K562 (cell line): ENCODE data around the gene PIK3AP1. TPM values are rescaled to one million over a fixed set of nuclear protein-coding genes. Genes with fewer than 3 reads are reported as not detected.

Experiments used
- ARHGAP35 ChIP-seq: fragments of 450-650 bp; IDR thresholded peaks from 2 replicates; pipeline ENCODE4 v1.6.1; 2018; ENCODE audit not compliant: partially characterized antibody
- ATF1 ChIP-seq, 2 experiments: fragments of 450-650 bp in 1 of 2; IDR thresholded peaks; 2 replicates each; pipeline ENCODE4 v1.6.1; 2016; ENCODE audit warnings: missing compliant biosample characterization in 1 of 2, missing genetic modification characterization in 1 of 2
- BDP1 ChIP-seq: IDR thresholded peaks from 3 replicates; pipeline ENCODE4 v1.6.1; 2011; ENCODE audit not compliant: insufficient read length, insufficient read depth
- CREB1 ChIP-seq, 2 experiments: sonication (generic) in 1 of 2; formaldehyde crosslinking in 1 of 2; IDR thresholded peaks; 2 replicates each; pipeline versions ENCODE4 v1.6.1 to v1.8.0; 2012 to 2022; ENCODE audit warnings: inconsistent platforms in 1 of 2, mild to moderate bottlenecking in 1 of 2, missing genetic modification reagents in 1 of 2, moderate library complexity in 1 of 2
- PHF8 ChIP-seq: fragments of 200-600 bp; sonication (generic); IDR thresholded peaks from 2 replicates; pipeline ENCODE4 v1.6.1; 2012; ENCODE audit warnings: mixed run types, mild to moderate bottlenecking, inconsistent platforms, low read length, moderate library complexity, borderline replicate concordance
- RAD21 ChIP-seq, 2 experiments: fragments of 250-450 bp in 1 of 2; fragments of 450-650 bp in 1 of 2; sonication (Bioruptor Pico) in 1 of 2; formaldehyde crosslinking in 1 of 2; IDR thresholded peaks in 1 of 2; conservative IDR thresholded peaks in 1 of 2; 2 replicates each; pipeline versions ENCODE4 v1.4.0 to v1.8.0; 2020 to 2022; ENCODE audit warnings: mild to moderate bottlenecking in 2 of 2, moderate library complexity in 1 of 2
- RCOR1 ChIP-seq, 2 experiments: IDR thresholded peaks; 2 replicates each; pipeline ENCODE4 v1.6.1; 2012; ENCODE audit warnings: low read depth in 2 of 2, low read length in 2 of 2, borderline replicate concordance in 1 of 2, improper control_type of control experiment in 1 of 2
- SP1 ChIP-seq: sonication (generic); formaldehyde crosslinking; IDR thresholded peaks from 2 replicates; pipeline ENCODE4 v1.8.1; 2022; ENCODE audit warnings: mild to moderate bottlenecking, missing genetic modification reagents
- TGIF2 ChIP-seq: sonication (generic); formaldehyde crosslinking; IDR thresholded peaks from 2 replicates; pipeline ENCODE4 v1.8.1; 2022; ENCODE audit warnings: mild to moderate bottlenecking, missing genetic modification reagents, moderate library complexity
- XRCC3 ChIP-seq: fragments of 450-650 bp; IDR thresholded peaks from 2 replicates; pipeline ENCODE4 v1.6.1; 2017; ENCODE audit warnings: mild to moderate bottlenecking, moderate library complexity
- ZNF24 ChIP-seq: fragments of 450-650 bp; IDR thresholded peaks from 2 replicates; pipeline ENCODE4 v1.6.1; 2016
- polyA plus RNA-seq, 8 experiments: library from polyadenylated mRNA; depleted of rRNA in 4 of 8; stranded (reverse) in 5 of 8; unstranded in 3 of 8; fragments of >200 nt; fragmentation: Nextera tagmentation in 2 of 8; fragmentation: Illumina TruSeq in 1 of 8; extraction: Ambion mirVana in 2 of 8; extraction: Trizol in 1 of 8; gene quantifications; 2 replicates each; pipeline versions ENCODE4 v1.2.1 to v1.2.3, GENCODE V29; 2011 to 2014; ENCODE audit warnings: inconsistent platforms in 1 of 8, missing spikeins in 1 of 8
- total RNA-seq, 7 experiments: library from RNA; depleted of rRNA in 6 of 7; stranded (reverse); fragments of >200 nt in 6 of 7; fragmentation: Illumina TruSeq in 2 of 7; extraction: Trizol in 2 of 7; gene quantifications; 2 replicates each; pipeline versions ENCODE4 v1.2.1 to v1.2.3, GENCODE V29; 2011 to 2021; ENCODE audit warnings: low replicate concordance in 1 of 7
- TF ChIP-seq, protein P1 (sequence below): sonication (generic); formaldehyde crosslinking; IDR thresholded peaks from 2 replicates; pipeline ENCODE4 v1.8.1; 2023; ENCODE audit warnings: missing genetic modification reagents, mild to moderate bottlenecking, borderline replicate concordance
- TF ChIP-seq, protein P2 (sequence below): IDR thresholded peaks from 2 replicates; pipeline ENCODE4 v1.6.1; 2011; ENCODE audit warnings: borderline replicate concordance, low read depth, mild to moderate bottlenecking, moderate library complexity, low read length; ENCODE audit not compliant: insufficient read depth, poor library complexity, severe bottlenecking

Gene PIK3AP1
- total and polyA plus RNA-seq, 9 of the 15 experiments (the other 6 are each of a cell fraction or from before 2014, with no cell fraction given) = 0.20 to 2.4 (median 1.4) TPM

DNA sequence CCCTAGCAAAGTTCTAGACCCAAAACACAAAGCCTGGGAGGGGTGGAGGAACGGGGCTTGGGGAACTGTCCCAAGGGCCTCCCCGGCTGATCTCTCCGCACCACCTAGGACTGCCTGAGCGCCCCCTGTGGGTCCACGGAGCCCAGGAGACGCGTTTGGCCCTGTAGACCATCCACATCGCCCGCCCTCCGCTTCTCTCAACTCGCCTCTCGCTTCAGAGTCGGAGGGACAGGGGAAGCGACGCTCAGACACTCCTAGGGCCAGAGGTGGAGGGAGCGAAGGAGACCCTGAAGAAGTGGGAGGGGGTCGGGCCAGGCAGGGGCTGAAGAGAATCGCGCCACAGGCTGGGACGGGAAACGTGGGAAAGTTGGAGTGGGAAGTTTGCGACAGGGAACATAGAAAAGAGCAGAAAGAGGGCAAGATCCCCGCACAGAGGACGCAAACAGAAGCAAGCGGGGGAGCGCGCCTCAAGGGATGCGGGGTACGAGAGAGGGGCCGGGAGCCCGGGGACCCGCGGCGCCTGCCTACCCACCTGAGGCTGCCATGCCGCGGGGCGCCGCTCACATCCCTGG is 378 bp downstream of the PIK3AP1 start (continued):
- TF ChIP-seq, protein P1, sequence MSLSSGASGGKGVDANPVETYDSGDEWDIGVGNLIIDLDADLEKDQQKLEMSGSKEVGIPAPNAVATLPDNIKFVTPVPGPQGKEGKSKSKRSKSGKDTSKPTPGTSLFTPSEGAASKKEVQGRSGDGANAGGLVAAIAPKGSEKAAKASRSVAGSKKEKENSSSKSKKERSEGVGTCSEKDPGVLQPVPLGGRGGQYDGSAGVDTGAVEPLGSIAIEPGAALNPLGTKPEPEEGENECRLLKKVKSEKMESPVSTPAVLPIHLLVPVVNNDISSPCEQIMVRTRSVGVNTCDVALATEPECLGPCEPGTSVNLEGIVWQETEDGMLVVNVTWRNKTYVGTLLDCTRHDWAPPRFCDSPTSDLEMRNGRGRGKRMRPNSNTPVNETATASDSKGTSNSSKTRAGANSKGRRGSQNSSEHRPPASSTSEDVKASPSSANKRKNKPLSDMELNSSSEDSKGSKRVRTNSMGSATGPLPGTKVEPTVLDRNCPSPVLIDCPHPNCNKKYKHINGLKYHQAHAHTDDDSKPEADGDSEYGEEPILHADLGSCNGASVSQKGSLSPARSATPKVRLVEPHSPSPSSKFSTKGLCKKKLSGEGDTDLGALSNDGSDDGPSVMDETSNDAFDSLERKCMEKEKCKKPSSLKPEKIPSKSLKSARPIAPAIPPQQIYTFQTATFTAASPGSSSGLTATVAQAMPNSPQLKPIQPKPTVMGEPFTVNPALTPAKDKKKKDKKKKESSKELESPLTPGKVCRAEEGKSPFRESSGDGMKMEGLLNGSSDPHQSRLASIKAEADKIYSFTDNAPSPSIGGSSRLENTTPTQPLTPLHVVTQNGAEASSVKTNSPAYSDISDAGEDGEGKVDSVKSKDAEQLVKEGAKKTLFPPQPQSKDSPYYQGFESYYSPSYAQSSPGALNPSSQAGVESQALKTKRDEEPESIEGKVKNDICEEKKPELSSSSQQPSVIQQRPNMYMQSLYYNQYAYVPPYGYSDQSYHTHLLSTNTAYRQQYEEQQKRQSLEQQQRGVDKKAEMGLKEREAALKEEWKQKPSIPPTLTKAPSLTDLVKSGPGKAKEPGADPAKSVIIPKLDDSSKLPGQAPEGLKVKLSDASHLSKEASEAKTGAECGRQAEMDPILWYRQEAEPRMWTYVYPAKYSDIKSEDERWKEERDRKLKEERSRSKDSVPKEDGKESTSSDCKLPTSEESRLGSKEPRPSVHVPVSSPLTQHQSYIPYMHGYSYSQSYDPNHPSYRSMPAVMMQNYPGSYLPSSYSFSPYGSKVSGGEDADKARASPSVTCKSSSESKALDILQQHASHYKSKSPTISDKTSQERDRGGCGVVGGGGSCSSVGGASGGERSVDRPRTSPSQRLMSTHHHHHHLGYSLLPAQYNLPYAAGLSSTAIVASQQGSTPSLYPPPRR (CRISPR knock-in tag) = no peak
- no peak for TF ChIP-seq ARHGAP35
- peak; percentile 36; the same call in 1 of the 2 replicates for TF ChIP-seq PHF8
- TF ChIP-seq, protein P2, sequence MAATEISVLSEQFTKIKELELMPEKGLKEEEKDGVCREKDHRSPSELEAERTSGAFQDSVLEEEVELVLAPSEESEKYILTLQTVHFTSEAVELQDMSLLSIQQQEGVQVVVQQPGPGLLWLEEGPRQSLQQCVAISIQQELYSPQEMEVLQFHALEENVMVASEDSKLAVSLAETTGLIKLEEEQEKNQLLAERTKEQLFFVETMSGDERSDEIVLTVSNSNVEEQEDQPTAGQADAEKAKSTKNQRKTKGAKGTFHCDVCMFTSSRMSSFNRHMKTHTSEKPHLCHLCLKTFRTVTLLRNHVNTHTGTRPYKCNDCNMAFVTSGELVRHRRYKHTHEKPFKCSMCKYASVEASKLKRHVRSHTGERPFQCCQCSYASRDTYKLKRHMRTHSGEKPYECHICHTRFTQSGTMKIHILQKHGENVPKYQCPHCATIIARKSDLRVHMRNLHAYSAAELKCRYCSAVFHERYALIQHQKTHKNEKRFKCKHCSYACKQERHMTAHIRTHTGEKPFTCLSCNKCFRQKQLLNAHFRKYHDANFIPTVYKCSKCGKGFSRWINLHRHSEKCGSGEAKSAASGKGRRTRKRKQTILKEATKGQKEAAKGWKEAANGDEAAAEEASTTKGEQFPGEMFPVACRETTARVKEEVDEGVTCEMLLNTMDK = peak; percentile 86
- 0 out of 2 replicates have a peak, but pooled peaks have one; percentile 20 for TF ChIP-seq SP1 (CRISPR knock-in tag)
- TF ChIP-seq ATF1 (CRISPR knock-in tag; IDR thresholded peaks at IDR 0.05) = no peak
- 0 out of 2 replicates have a peak, but pooled peaks have one; percentile 11 for TF ChIP-seq ATF1 (tag; IDR thresholded peaks at IDR 0.05)
- TF ChIP-seq BDP1 = no peak
- TF ChIP-seq RCOR1 (IDR thresholded peaks at IDR 0.05; ENCODE audit: borderline replicate concordance in 1 of 2, low read depth in 2 of 2, low read length in 2 of 2) = peak in 1 of 2 experiments; percentile 33; a peak in 1 of 4 replicates
- peak; percentile 37 to 45 for TF ChIP-seq RAD21 (CRISPR knock-in tag; conservative IDR thresholded peaks at IDR 0.05 in 1 of 2, IDR thresholded peaks at IDR 0.05 in 1 of 2)
- no peak for TF ChIP-seq CREB1 (IDR thresholded peaks at IDR 0.05)
- peak; percentile 47; the same call in 1 of the 2 replicates for TF ChIP-seq CREB1 (CRISPR knock-in tag; IDR thresholded peaks at IDR 0.05)
- no peak for TF ChIP-seq ZNF24
- no peak for TF ChIP-seq XRCC3
- TF ChIP-seq TGIF2 (CRISPR knock-in tag) = no peak
